SJCRH30 (cell line): ENCODE measurements around the gene MICAL2. TPM values are rescaled to one million over a fixed set of nuclear protein-coding genes. Genes with fewer than 3 reads are reported as not detected.

Experiments used
- DNase-seq, 2 experiments: peaks; one replicate each; pipeline ENCODE4 v3.0.0-alpha.2; 2015 to 2020
- H3K27ac ChIP-seq: fragments of 250-450 bp; sonication (Bioruptor Pico); 2 replicates; pipeline ENCODE4 v1.5.1; 2020; ENCODE audit warnings: mild to moderate bottlenecking, moderate library complexity
- H3K27me3 ChIP-seq: fragments of 250-450 bp; sonication (Bioruptor Pico); 2 replicates; pipeline ENCODE4 v1.5.1; 2020; ENCODE audit warnings: mild to moderate bottlenecking, moderate library complexity
- H3K36me3 ChIP-seq: fragments of 250-450 bp; sonication (Bioruptor Pico); 2 replicates; pipeline ENCODE4 v1.5.1; 2020; ENCODE audit warnings: mild to moderate bottlenecking, moderate library complexity
- H3K4me1 ChIP-seq: fragments of 250-450 bp; sonication (Bioruptor Pico); 2 replicates; pipeline ENCODE4 v1.5.1; 2020; ENCODE audit warnings: mild to moderate bottlenecking, moderate library complexity
- H3K4me3 ChIP-seq: fragments of 250-450 bp; sonication (Bioruptor Pico); 2 replicates; pipeline ENCODE4 v1.5.1; 2020; ENCODE audit warnings: mild to moderate bottlenecking, moderate library complexity
- H3K9me3 ChIP-seq: fragments of 250-450 bp; sonication (Bioruptor Pico); replicated peaks from 2 replicates; pipeline ENCODE4 v1.5.1; 2020; ENCODE audit warnings: mild to moderate bottlenecking, moderate library complexity
- total RNA-seq: library from RNA; depleted of rRNA; stranded (reverse); fragments of >200 nt; shearing (Covaris generic); gene quantifications from 2 replicates; pipeline ENCODE4 v1.2.3, GENCODE V29; 2014

MICAL2 gene
- total RNA-seq, 1 experiment from 2014 or later = 7.8 TPM

GRCh38 chr11:12245091-12245490, 134.7 kb downstream of the MICAL2 start:
- Histone ChIP-seq H3K4me3 (no peak overlapping the region), H3K27ac (no peak overlapping the region), H3K36me3 (no peaks in the 10 kb centered on the region), H3K27me3 (no peaks in the 10 kb centered on the region), H3K4me1 (peaks cover 60% of the 10 kb centered on the region), H3K9me3 (no peaks in the 10 kb centered on the region)
- DNase-seq = no peak

GRCh38 chr11:12245549-12246016, 135.2 kb downstream of the MICAL2 start:
- DNase-seq = peak in 1 of 2 experiments; percentile 36
- H3K9me3 ChIP-seq = no peaks in the 10 kb centered on the region
- H3K27ac ChIP-seq = no peak overlapping the region
- H3K4me1 ChIP-seq = peaks cover 65% of the 10 kb centered on the region
- H3K27me3 ChIP-seq = no peaks in the 10 kb centered on the region
- no peak overlapping the region for H3K4me3 ChIP-seq
- no peaks in the 10 kb centered on the region for H3K36me3 ChIP-seq

DNA sequence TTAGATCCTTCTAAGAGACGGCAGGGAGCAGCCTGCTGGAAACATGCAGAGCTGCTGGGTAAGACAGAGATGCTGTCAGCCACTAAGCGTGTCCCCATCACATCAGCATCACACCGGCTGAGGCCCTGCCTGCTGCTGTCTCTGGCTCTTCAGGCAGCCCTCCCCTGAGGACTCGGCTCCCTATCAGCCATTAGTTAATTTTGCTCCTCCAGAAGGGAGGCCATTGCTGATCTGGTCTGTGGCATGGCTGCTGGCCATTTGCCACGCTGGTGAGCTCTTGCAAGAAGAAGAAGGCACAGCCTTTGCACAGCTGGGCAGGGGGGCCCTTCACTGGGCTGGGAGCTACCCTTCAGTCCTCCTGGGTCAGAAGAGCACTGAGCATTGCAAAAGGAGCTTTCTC, 135.8 kb downstream of the MICAL2 start:
- Histone ChIP-seq H3K9me3 (no peaks in the 10 kb centered on the region), H3K27ac (no peak overlapping the region), H3K36me3 (no peaks in the 10 kb centered on the region), H3K4me1 (peaks cover 69% of the 10 kb centered on the region), H3K27me3 (no peaks in the 10 kb centered on the region), H3K4me3 (no peak overlapping the region)
- DNase-seq = no peak

GRCh38 chr11:12246989-12247388, 136.6 kb downstream of the MICAL2 start:
- H3K36me3 ChIP-seq = no peaks in the 10 kb centered on the region

GRCh38 chr11:12247543-12248254, 137.3 kb downstream of the MICAL2 start:
- H3K27ac ChIP-seq = no peak overlapping the region
- no peaks in the 10 kb centered on the region for H3K36me3 ChIP-seq

More at GRCh38 chr11:12246989-12247388, 136.6 kb downstream of the MICAL2 start:
- no peak for DNase-seq
- no peaks in the 10 kb centered on the region for H3K9me3 ChIP-seq
- H3K4me1 ChIP-seq = peaks cover 77% of the 10 kb centered on the region
- no peak overlapping the region for H3K27ac ChIP-seq
- no peak overlapping the region for H3K4me3 ChIP-seq
- H3K27me3 ChIP-seq = no peaks in the 10 kb centered on the region

DNA sequence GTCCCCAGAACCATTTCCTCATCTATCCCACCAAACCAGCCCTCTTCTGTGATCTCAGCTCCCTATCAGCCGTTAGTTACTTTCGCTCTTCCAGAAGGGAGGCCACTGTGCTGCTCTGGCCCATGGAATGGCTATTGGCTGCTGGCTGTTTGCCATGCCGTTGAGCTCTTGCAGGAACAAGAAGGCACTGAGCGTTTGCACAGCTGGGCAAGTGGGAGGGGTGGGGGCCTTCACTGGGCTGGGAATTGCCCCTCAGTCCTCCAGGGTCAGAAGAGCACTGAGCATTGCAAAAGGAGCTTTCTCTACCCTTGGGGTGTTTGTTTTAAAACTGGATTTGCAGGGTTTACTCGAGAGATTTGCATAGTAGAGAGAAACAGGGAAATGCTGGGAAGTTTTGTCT, 137.9 kb downstream of the MICAL2 start:
- Histone ChIP-seq H3K4me3 (no peak overlapping the region), H3K4me1 (peaks cover 80% of the 10 kb centered on the region), H3K27me3 (no peaks in the 10 kb centered on the region), H3K9me3 (no peaks in the 10 kb centered on the region), H3K36me3 (no peaks in the 10 kb centered on the region), H3K27ac (no peak overlapping the region)
- DNase-seq = peak; percentile 88 to 91

More at GRCh38 chr11:12247543-12248254, 137.3 kb downstream of the MICAL2 start:
- H3K4me3 ChIP-seq = no peak overlapping the region
- DNase-seq = no peak
- no peaks in the 10 kb centered on the region for H3K9me3 ChIP-seq
- H3K4me1 ChIP-seq = peaks cover 85% of the 10 kb centered on the region
- H3K27me3 ChIP-seq = no peaks in the 10 kb centered on the region

GRCh38 chr11:12249590-12250260, 139.3 kb downstream of the MICAL2 start:
- DNase-seq = peak; percentile 69 to 81
- Histone ChIP-seq H3K36me3 (no peaks in the 10 kb centered on the region), H3K27ac (peak overlapping the region; percentile 12; the same call in 1 of the 2 replicates), H3K4me3 (no peak overlapping the region), H3K9me3 (no peaks in the 10 kb centered on the region), H3K4me1 (peaks cover 74% of the 10 kb centered on the region), H3K27me3 (no peaks in the 10 kb centered on the region)

GRCh38 chr11:12251666-12252560, 141.5 kb downstream of the MICAL2 start:
- peak; percentile 44 to 63 for DNase-seq
- Histone ChIP-seq H3K4me1 (peaks cover 55% of the 10 kb centered on the region), H3K4me3 (no peak overlapping the region), H3K27me3 (no peaks in the 10 kb centered on the region), H3K27ac (peak overlapping the region; percentile 54), H3K9me3 (no peaks in the 10 kb centered on the region), H3K36me3 (no peaks in the 10 kb centered on the region)

DNA sequence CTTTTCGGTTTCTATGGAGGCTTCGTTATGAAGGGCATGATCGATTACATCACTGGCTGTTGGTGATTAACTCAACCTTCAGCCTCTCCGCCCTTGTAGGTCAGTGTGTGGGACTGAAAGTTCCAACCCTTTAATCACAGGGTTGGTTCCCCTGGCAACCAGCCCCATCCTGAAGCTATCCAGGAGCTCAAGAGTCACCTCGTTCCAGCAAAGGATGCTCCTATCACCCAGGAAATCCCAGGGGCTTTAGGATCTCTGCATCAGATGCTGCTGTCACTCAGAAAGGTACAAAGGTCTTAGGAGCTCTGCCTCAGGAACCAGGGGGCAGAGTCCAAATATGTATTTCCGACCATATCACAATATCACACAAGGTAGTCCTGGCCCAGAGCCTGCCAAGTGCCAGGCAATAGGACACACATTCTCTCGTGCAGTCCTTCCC, 143.5 kb downstream of the MICAL2 start:
- H3K27me3 ChIP-seq = no peaks in the 10 kb centered on the region
- DNase-seq = peak in 1 of 2 experiments; percentile 50
- H3K4me1 ChIP-seq = peaks cover 47% of the 10 kb centered on the region
- no peak overlapping the region for H3K4me3 ChIP-seq
- no peak overlapping the region for H3K27ac ChIP-seq
- H3K9me3 ChIP-seq = no peaks in the 10 kb centered on the region
- no peaks in the 10 kb centered on the region for H3K36me3 ChIP-seq

- Histone ChIP-seq H3K9me3 (no peaks in the 10 kb centered on the region), H3K36me3 (no peaks in the 10 kb centered on the region), H3K27me3 (no peaks in the 10 kb centered on the region), H3K4me1 (peaks cover 9% of the 10 kb centered on the region; the same call in 1 of the 2 replicates), H3K4me3 (no peak overlapping the region), H3K27ac (no peak overlapping the region)
- no peak for DNase-seq
Measured at GRCh38 chr11:12258451-12258850, 148.1 kb downstream of the MICAL2 start.

DNA sequence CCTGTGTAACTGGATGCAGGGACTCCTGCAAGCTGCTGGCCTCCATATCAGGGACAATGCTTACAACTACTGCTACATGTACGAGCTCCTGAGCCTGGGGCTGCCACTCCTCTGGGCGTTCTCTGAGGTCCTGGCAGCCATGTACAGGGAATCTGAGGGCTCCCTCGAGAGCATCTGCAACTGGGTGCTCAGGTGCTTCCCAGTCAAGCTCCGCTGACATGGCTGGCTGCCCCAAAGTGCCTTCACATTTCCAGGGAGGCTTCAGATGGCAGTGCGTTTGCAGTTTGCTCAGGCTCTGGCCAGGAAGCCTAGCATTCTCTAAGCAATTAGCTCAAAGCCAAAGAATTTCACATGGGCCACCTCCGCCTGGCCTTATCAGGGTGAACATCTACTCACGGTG, 149.6 kb downstream of the MICAL2 start:
- no peak overlapping the region for H3K27ac ChIP-seq
- no peaks in the 10 kb centered on the region for H3K9me3 ChIP-seq
- H3K36me3 ChIP-seq = no peaks in the 10 kb centered on the region
- H3K4me1 ChIP-seq = 0 out of 2 replicates have a peak, but pooled peaks cover 3% of the 10 kb centered on the region
- no peaks in the 10 kb centered on the region for H3K27me3 ChIP-seq
- H3K4me3 ChIP-seq = no peak overlapping the region
- DNase-seq = no peak

GRCh38 chr11:12260731-12261521, 150.5 kb downstream of the MICAL2 start:
- H3K4me3 ChIP-seq = no peak overlapping the region
- no peak for DNase-seq
- no peaks in the 10 kb centered on the region for H3K36me3 ChIP-seq

GRCh38 chr11:12261551-12261950, 151.2 kb downstream of the MICAL2 start:
- Histone ChIP-seq H3K27ac (no peak overlapping the region), H3K36me3 (no peaks in the 10 kb centered on the region), H3K4me1 (0 out of 2 replicates have a peak, but pooled peaks cover 3% of the 10 kb centered on the region), H3K9me3 (no peaks in the 10 kb centered on the region), H3K27me3 (no peaks in the 10 kb centered on the region), H3K4me3 (no peak overlapping the region)
- no peak for DNase-seq

More at GRCh38 chr11:12260731-12261521, 150.5 kb downstream of the MICAL2 start:
- Histone ChIP-seq H3K27me3 (no peaks in the 10 kb centered on the region), H3K9me3 (no peaks in the 10 kb centered on the region), H3K4me1 (0 out of 2 replicates have a peak, but pooled peaks cover 3% of the 10 kb centered on the region), H3K27ac (no peak overlapping the region)
